Thyroid gland (tissue), 4 donors: Measurements from ENCODE around the gene IRX4. TPM values are rescaled to one million over a fixed set of nuclear protein-coding genes. Genes with fewer than 3 reads are reported as not detected.

Source experiments
- DNase-seq, 2 donors: peaks; one replicate each; pipeline ENCODE4 v3.0.0-alpha.2; 2019
- H3K27ac ChIP-seq, 3 donors: fragments of 200-600 bp; sonication (generic); 1 replicate in 2 of 3; 2 replicates in 1 of 3; pipeline ENCODE4 v1.5.1; 2016 to 2019; ENCODE audit warnings: mild to moderate bottlenecking in 1 of 3, moderate library complexity in 1 of 3
- H3K27me3 ChIP-seq: fragments of 200-600 bp; sonication (generic); one replicate; pipeline ENCODE4 v1.5.1; 2019
- H3K36me3 ChIP-seq, 2 donors: fragments of 200-600 bp; sonication (generic); one replicate each; pipeline ENCODE4 v1.5.1; 2016 to 2019
- H3K4me1 ChIP-seq, 2 donors: fragments of 200-600 bp; sonication (generic); one replicate each; pipeline ENCODE4 v1.5.1; 2017 to 2019
- H3K4me3 ChIP-seq, 3 donors: fragments of 200-600 bp; sonication (generic); replicated peaks in 1 of 3; 1 replicate in 2 of 3; 2 replicates in 1 of 3; pipeline ENCODE4 v1.5.1; 2016; ENCODE audit warnings: mild to moderate bottlenecking in 1 of 3
- H3K9me3 ChIP-seq: fragments of 200-600 bp; sonication (generic); one replicate; pipeline ENCODE4 v1.5.1; 2017
- CTCF ChIP-seq, 6 experiments: fragments of 200-600 bp in 3 of 6; fragments of 450-650 bp in 3 of 6; sonication (generic) in 3 of 6; IDR thresholded peaks; one replicate each; pipeline ENCODE4 v1.5.1; 2016 to 2019; ENCODE audit warnings: antibody characterized with exemption in 6 of 6, mild to moderate bottlenecking in 2 of 6, inconsistent platforms in 1 of 6, moderate library complexity in 1 of 6
- POLR2A ChIP-seq, 2 donors: fragments of 450-650 bp; IDR thresholded peaks; one replicate each; pipeline ENCODE4 v1.6.1; 2017; ENCODE audit warnings: antibody characterized with exemption in 2 of 2, mild to moderate bottlenecking in 2 of 2, moderate library complexity in 1 of 2
- WGBS, 2 donors: methylation state at CpG; one replicate each; pipeline ENCODE4 v1.1.5; 2017; 5-methylcytosine and 5-hydroxymethylcytosine counted together
- intact Hi-C: fragments of 100-400 bp; cut with DNase I; formaldehyde crosslinking; loops from one replicate; pipeline ENCODE4 v1.15.1; 2023
- total RNA-seq, 4 donors: library from RNA; depleted of rRNA; stranded (reverse); fragments of >200 nt; gene quantifications; one replicate each; pipeline ENCODE4 v1.2.3, GENCODE V29; 2016

Gene IRX4
- total RNA-seq, 4 donors from 2014 or later, result not detected

- Histone ChIP-seq H3K4me3 (no peak overlapping the region), H3K9me3 (no peaks in the 10 kb centered on the region), H3K36me3 (no peaks in the 10 kb centered on the region), H3K27me3 (no peaks in the 10 kb centered on the region), H3K4me1 (no peaks in the 10 kb centered on the region), H3K27ac (no peak overlapping the region)
- no peak for TF ChIP-seq POLR2A (IDR thresholded peaks at IDR 0.05)
- no peak for TF ChIP-seq CTCF (IDR thresholded peaks at IDR 0.05)
- DNase-seq, result no peak
- intact Hi-C loops, result no loop called here
- WGBS, 2 donors, result 84 to 88% methylated on average over 11 of the region's 11 CpGs
Observed at GRCh38 chr5:1831257-1831656, 51.5 kb downstream of the IRX4 start.

GRCh38 chr5:1830571-1831228, 52.0 kb downstream of the IRX4 start:
- Histone ChIP-seq H3K4me3 (no peak overlapping the region), H3K27me3 (no peaks in the 10 kb centered on the region), H3K27ac (no peak overlapping the region), H3K9me3 (no peaks in the 10 kb centered on the region), H3K4me1 (no peaks in the 10 kb centered on the region), H3K36me3 (no peaks in the 10 kb centered on the region)
- TF ChIP-seq CTCF (IDR thresholded peaks at IDR 0.05), result no peak
- TF ChIP-seq POLR2A (IDR thresholded peaks at IDR 0.05), result no peak
- no peak for DNase-seq
- intact Hi-C loops, result no loop called here
- WGBS, 2 donors, result 72 to 77% methylated on average over 17 of the region's 17 CpGs

- DNase-seq, result no peak
- Histone ChIP-seq H3K27me3 (no peaks in the 10 kb centered on the region), H3K9me3 (no peaks in the 10 kb centered on the region), H3K4me3 (no peak overlapping the region), H3K4me1 (no peaks in the 10 kb centered on the region), H3K36me3 (no peaks in the 10 kb centered on the region), H3K27ac (no peak overlapping the region)
- WGBS, 2 donors, result 61 to 68% methylated on average over 18 to 31 of the region's 39 CpGs
- TF ChIP-seq CTCF (IDR thresholded peaks at IDR 0.05), result no peak
- TF ChIP-seq POLR2A (IDR thresholded peaks at IDR 0.05), result no peak
- intact Hi-C loops, result no loop called here
Observed at GRCh38 chr5:1827886-1828397, 54.8 kb downstream of the IRX4 start.

Other genes starting within 250 kb of the IRX4 start
- 10 to 100 TPM; 10.4 to 41.7 (median 33.6) TPM for gene MRPL36, start 83.1 kb downstream of the IRX4 start, total RNA-seq
- 100 to 1,000 TPM in 1 of 4 donors, 10 to 100 TPM in 3; 35.8 to 127 (median 54.4) TPM for gene NDUFS6, start 81.5 kb downstream of the IRX4 start, total RNA-seq